IMR-90 (cell line): ENCODE results near the gene LEKR1. TPM values are rescaled to one million over a fixed set of nuclear protein-coding genes. Genes with fewer than 3 reads are reported as not detected.
"Not testable (repeated sequence)": the region's sequence is repeated elsewhere in the genome, so short reads cannot be mapped to it uniquely, and the experiment has no call there.

Experiments
- ATAC-seq: fragments of 200-7000 bp; cut with Tn5 transposase; 2 replicates; pipeline ENCODE4 v1.9.1; 2020; ENCODE audit warnings: low read depth, mild to moderate bottlenecking, moderate library complexity
- BruUV-seq: library from RNA; stranded (reverse); fragments of 400-500 nt; replicated peaks from 2 replicates; lab custom pipeline; 2021; lab: Mats Ljungman, UMichigan
- CTCF ChIA-PET: fragments of 300-600 bp; formaldehyde crosslinking; extraction: SDS; loops from one replicate; lab custom pipeline; 2021; ENCODE audit warnings: antibody characterized with exemption; lab: Yijun Ruan, JAX
- POLR2A ChIA-PET: fragments of 300-600 bp; sonication (Branson Sonifier 250); formaldehyde crosslinking; loops from one replicate; lab custom pipeline; 2022; ENCODE audit warnings: antibody characterized with exemption; ENCODE audit not compliant: unreplicated experiment; lab: Charles Lee
- DNase-seq: peaks from one replicate; pipeline ENCODE4 v3.0.0; 2013
- H2AFZ ChIP-seq: replicated peaks from 2 replicates; pipeline ENCODE3; 2013; ENCODE audit warnings: low read length, mild to moderate bottlenecking; ENCODE audit not compliant: poor library complexity
- H2AK5ac ChIP-seq: 2 replicates; pipeline ENCODE4 v1.6.1; 2013; ENCODE audit warnings: low read depth, low read length, inconsistent platforms
- H2AK9ac ChIP-seq: replicated peaks from 2 replicates; pipeline ENCODE3; 2013; ENCODE audit warnings: mild to moderate bottlenecking, low read depth, low read length, moderate library complexity; ENCODE audit not compliant: poor library complexity
- H2BK120ac ChIP-seq: 2 replicates; pipeline ENCODE4 v1.6.1; 2013; ENCODE audit warnings: low read depth, low read length, inconsistent platforms
- H2BK15ac ChIP-seq: 3 replicates; pipeline ENCODE4 v1.6.1; 2013; ENCODE audit warnings: low read depth, low read length, inconsistent platforms
- H2BK20ac ChIP-seq: 2 replicates; pipeline ENCODE4 v1.6.1; 2013; ENCODE audit warnings: low read depth, mild to moderate bottlenecking, inconsistent platforms, low read length, moderate library complexity
- H2BK5ac ChIP-seq: 2 replicates; pipeline ENCODE4 v1.6.1; 2013; ENCODE audit warnings: mild to moderate bottlenecking, low read depth, low read length, inconsistent platforms; ENCODE audit not compliant: poor library complexity, severe bottlenecking
- H3K14ac ChIP-seq: replicated peaks from 2 replicates; pipeline ENCODE4 v1.6.1; 2013; ENCODE audit warnings: low read depth, low read length, inconsistent platforms
- H3K18ac ChIP-seq: 2 replicates; pipeline ENCODE4 v1.6.1; 2013; ENCODE audit warnings: low read depth, low read length, control low read depth
- H3K23ac ChIP-seq: 2 replicates; pipeline ENCODE4 v1.6.1; 2013; ENCODE audit warnings: low read depth, low read length, inconsistent platforms
- H3K27ac ChIP-seq: 2 replicates; pipeline ENCODE4 v1.5.1; 2013; ENCODE audit warnings: mild to moderate bottlenecking, control low read depth, low read length; ENCODE audit not compliant: insufficient read depth
- H3K27me3 ChIP-seq: 2 replicates; pipeline ENCODE4 v1.6.1; 2013; ENCODE audit warnings: low read length; ENCODE audit not compliant: control insufficient read depth, insufficient read depth
- H3K36me3 ChIP-seq: 2 replicates; pipeline ENCODE4 v1.6.1; 2013; ENCODE audit warnings: low read length, mixed read lengths; ENCODE audit not compliant: control insufficient read depth, insufficient read depth
- H3K4ac ChIP-seq: 2 replicates; pipeline ENCODE4 v1.6.1; 2013; ENCODE audit warnings: low read depth, low read length, inconsistent platforms
- H3K4me1 ChIP-seq: 2 replicates; pipeline ENCODE4 v1.6.1; 2013; ENCODE audit warnings: low read length, mixed read lengths; ENCODE audit not compliant: control insufficient read depth, insufficient read depth
- H3K4me2 ChIP-seq: 2 replicates; pipeline ENCODE4 v1.6.1; 2013; ENCODE audit warnings: low read depth, mild to moderate bottlenecking, control low read depth, low read length, moderate library complexity
- H3K4me3 ChIP-seq: 2 replicates; pipeline ENCODE4 v1.5.1; 2013; ENCODE audit warnings: low read depth, mild to moderate bottlenecking, control low read depth, low read length, moderate library complexity; ENCODE audit not compliant: insufficient read depth
- H3K56ac ChIP-seq: 2 replicates; pipeline ENCODE4 v1.6.1; 2013; ENCODE audit warnings: low read length, inconsistent platforms; ENCODE audit not compliant: insufficient read depth; ENCODE audit errors: extremely low read depth
- H3K79me1 ChIP-seq, 2 experiments: 2 replicates each; pipeline ENCODE4 v1.6.1; 2013; ENCODE audit warnings: low read length in 2 of 2, inconsistent platforms in 1 of 2, low read depth in 1 of 2
- H3K9ac ChIP-seq: 2 replicates; pipeline ENCODE4 v1.6.1; 2013; ENCODE audit warnings: low read depth, low read length, control low read depth
- H3K9me1 ChIP-seq: 2 replicates; pipeline ENCODE4 v1.6.1; 2013; ENCODE audit warnings: low read length, inconsistent platforms; ENCODE audit not compliant: insufficient read depth
- H3K9me3 ChIP-seq: 2 replicates; pipeline ENCODE4 v1.6.1; 2013; ENCODE audit warnings: low read length; ENCODE audit not compliant: control insufficient read depth, insufficient read depth
- H4K20me1 ChIP-seq: 2 replicates; pipeline ENCODE4 v1.6.1; 2013; ENCODE audit warnings: low read length, inconsistent platforms; ENCODE audit not compliant: insufficient read depth
- H4K5ac ChIP-seq: 2 replicates; pipeline ENCODE4 v1.6.1; 2013; ENCODE audit warnings: mild to moderate bottlenecking, low read depth, low read length, control low read depth
- H4K8ac ChIP-seq, 2 experiments: 2 replicates each; pipeline ENCODE4 v1.6.1; 2013; ENCODE audit warnings: low read depth in 2 of 2, low read length in 2 of 2, control low read depth in 1 of 2, inconsistent platforms in 1 of 2
- H4K91ac ChIP-seq: 2 replicates; pipeline ENCODE4 v1.6.1; 2013; ENCODE audit warnings: low read depth, low read length, inconsistent platforms; ENCODE audit not compliant: insufficient read depth
- WGBS, 2 experiments: methylation state at CpG; one replicate each; pipeline versions ENCODE4 v1.1.5 to v1.1.7; 2013; ENCODE audit warnings: missing lambda C conversion rate in 2 of 2; ENCODE audit not compliant: insufficient read length in 1 of 2; ENCODE audit errors: extremely low coverage in 2 of 2; 5-methylcytosine and 5-hydroxymethylcytosine counted together
- dilution Hi-C: fragments of 300-500 bp; cut with HindIII; formaldehyde crosslinking; loops from one replicate; pipeline ENCODE4 v1.14.3; 2018; ENCODE audit warnings: low sequenced_read_pairs; ENCODE audit not compliant: unreplicated experiment
- in situ Hi-C: fragments of 300-500 bp; cut with MboI; formaldehyde crosslinking; loops from 3 replicates; pipeline ENCODE4 v1.14.3; 2019; ENCODE audit warnings: low sequenced_read_pairs, inconsistent platforms, mixed read lengths
- intact Hi-C: fragments of 100-400 bp; cut with micrococcal nuclease; formaldehyde crosslinking; loops from 2 replicates; pipeline ENCODE4 v1.10.0; 2022
- polyA plus RNA-seq, 3 experiments: library from polyadenylated mRNA; depleted of rRNA; stranded (reverse); fragments of >200 nt; gene quantifications; 2 replicates each; pipeline ENCODE4 v1.2.3, GENCODE V29; 2012; ENCODE audit warnings: low replicate concordance in 1 of 3
- total RNA-seq: library from RNA; depleted of rRNA; stranded (reverse); fragments of >200 nt; gene quantifications from 2 replicates; pipeline ENCODE4 v1.2.3, GENCODE V29; 2012

LEKR1 gene
- total and polyA plus RNA-seq, 2 of the 4 experiments (the other 2 are of a cell fraction): 0.19 to 0.36 TPM

- H3K4me2 ChIP-seq, H3K27me3 ChIP-seq, H3K9me1 ChIP-seq, H2BK5ac ChIP-seq, H3K9me3 ChIP-seq, H2AFZ ChIP-seq, H3K56ac ChIP-seq, H2BK15ac ChIP-seq, in situ Hi-C loops, H4K8ac ChIP-seq, DNase-seq, H3K23ac ChIP-seq, H3K36me3 ChIP-seq, H3K4me1 ChIP-seq, H4K5ac ChIP-seq, H2AK5ac ChIP-seq, dilution Hi-C loops, H3K79me1 ChIP-seq, intact Hi-C loops, H2BK120ac ChIP-seq, POLR2A ChIA-PET, H3K18ac ChIP-seq, H3K4me3 ChIP-seq, H2BK20ac ChIP-seq, H3K4ac ChIP-seq, H4K91ac ChIP-seq, BruUV-seq, H3K14ac ChIP-seq, ATAC-seq, H3K27ac ChIP-seq, H2AK9ac ChIP-seq, H3K9ac ChIP-seq, H4K20me1 ChIP-seq: not testable (repeated sequence)
- no CpG with 5 or more reads among the region's 1 CpG for WGBS, 2 experiments
- CTCF ChIA-PET: interaction anchor here (0.6 to 1.5 kb wide), 4 partner anchors 9 to 68 kb away, joined by 3 to 8 read pairs (median 4); no protein-coding TSS in a partner anchor
Measured at GRCh38 chr3:156897851-156898250, 71.7 kb downstream of the LEKR1 start.
